Breast epithelium (tissue), 3 donors: ENCODE results near the gene MYO1F.

ENCODE experiments used
- POLR2A ChIP-seq: fragments of 450-650 bp; IDR thresholded peaks from one replicate; pipeline ENCODE4 v1.6.1; 2016; ENCODE audit warnings: antibody characterized with exemption, mild to moderate bottlenecking, moderate library complexity
- POLR2AphosphoS5 ChIP-seq, 3 donors: sonication (generic); formaldehyde crosslinking; IDR thresholded peaks; one replicate each; pipeline ENCODE4 v1.6.1; 2017; ENCODE audit warnings: antibody characterized with exemption in 3 of 3
- TF ChIP-seq, protein P1 (sequence below), 3 donors: fragments of 450-650 bp; IDR thresholded peaks; one replicate each; pipeline ENCODE4 v1.5.1; 2016 to 2017; ENCODE audit warnings: antibody characterized with exemption in 3 of 3, mild to moderate bottlenecking in 3 of 3, moderate library complexity in 3 of 3

DNA sequence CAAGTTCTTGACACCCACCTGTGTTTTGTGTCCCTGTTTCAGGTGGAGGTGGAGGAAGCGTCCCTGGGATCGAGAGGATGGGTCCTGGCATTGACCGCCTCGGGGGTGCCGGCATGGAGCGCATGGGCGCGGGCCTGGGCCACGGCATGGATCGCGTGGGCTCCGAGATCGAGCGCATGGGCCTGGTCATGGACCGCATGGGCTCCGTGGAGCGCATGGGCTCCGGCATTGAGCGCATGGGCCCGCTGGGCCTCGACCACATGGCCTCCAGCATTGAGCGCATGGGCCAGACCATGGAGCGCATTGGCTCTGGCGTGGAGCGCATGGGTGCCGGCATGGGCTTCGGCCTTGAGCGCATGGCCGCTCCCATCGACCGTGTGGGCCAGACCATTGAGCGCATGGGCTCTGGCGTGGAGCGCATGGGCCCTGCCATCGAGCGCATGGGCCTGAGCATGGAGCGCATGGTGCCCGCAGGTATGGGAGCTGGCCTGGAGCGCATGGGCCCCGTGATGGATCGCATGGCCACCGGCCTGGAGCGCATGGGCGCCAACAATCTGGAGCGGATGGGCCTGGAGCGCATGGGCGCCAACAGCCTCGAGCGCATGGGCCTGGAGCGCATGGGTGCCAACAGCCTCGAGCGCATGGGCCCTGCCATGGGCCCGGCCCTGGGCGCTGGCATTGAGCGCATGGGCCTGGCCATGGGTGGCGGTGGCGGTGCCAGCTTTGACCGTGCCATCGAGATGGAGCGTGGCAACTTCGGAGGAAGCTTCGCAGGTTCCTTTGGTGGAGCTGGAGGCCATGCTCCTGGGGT, 91.5 kb downstream of the MYO1F start:
- TF ChIP-seq POLR2AphosphoS5 (IDR thresholded peaks at IDR 0.05) (no peak), POLR2A (no peak)
- TF ChIP-seq, protein P1, sequence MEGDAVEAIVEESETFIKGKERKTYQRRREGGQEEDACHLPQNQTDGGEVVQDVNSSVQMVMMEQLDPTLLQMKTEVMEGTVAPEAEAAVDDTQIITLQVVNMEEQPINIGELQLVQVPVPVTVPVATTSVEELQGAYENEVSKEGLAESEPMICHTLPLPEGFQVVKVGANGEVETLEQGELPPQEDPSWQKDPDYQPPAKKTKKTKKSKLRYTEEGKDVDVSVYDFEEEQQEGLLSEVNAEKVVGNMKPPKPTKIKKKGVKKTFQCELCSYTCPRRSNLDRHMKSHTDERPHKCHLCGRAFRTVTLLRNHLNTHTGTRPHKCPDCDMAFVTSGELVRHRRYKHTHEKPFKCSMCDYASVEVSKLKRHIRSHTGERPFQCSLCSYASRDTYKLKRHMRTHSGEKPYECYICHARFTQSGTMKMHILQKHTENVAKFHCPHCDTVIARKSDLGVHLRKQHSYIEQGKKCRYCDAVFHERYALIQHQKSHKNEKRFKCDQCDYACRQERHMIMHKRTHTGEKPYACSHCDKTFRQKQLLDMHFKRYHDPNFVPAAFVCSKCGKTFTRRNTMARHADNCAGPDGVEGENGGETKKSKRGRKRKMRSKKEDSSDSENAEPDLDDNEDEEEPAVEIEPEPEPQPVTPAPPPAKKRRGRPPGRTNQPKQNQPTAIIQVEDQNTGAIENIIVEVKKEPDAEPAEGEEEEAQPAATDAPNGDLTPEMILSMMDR (IDR thresholded peaks at IDR 0.05) = no peak
